Mammary epithelial cell (primary cell): ENCODE measurements around the gene TULP3.

ENCODE experiments used
- EZH2 ChIP-seq: IDR thresholded peaks from 2 replicates; pipeline ENCODE4 v1.6.1; 2012; ENCODE audit warnings: low read length, inconsistent platforms, borderline replicate concordance
- TF ChIP-seq, protein P1 (sequence below), 2 donors: IDR thresholded peaks in 1 of 2; conservative IDR thresholded peaks in 1 of 2; 2 replicates each; pipeline ENCODE4 v1.5.1; 2011 to 2012; ENCODE audit warnings: inconsistent platforms in 2 of 2, low read length in 2 of 2, mild to moderate bottlenecking in 2 of 2, control low read depth in 1 of 2, low read depth in 1 of 2; ENCODE audit not compliant: insufficient read depth in 1 of 2; ENCODE audit errors: extremely low read depth in 1 of 2

DNA sequence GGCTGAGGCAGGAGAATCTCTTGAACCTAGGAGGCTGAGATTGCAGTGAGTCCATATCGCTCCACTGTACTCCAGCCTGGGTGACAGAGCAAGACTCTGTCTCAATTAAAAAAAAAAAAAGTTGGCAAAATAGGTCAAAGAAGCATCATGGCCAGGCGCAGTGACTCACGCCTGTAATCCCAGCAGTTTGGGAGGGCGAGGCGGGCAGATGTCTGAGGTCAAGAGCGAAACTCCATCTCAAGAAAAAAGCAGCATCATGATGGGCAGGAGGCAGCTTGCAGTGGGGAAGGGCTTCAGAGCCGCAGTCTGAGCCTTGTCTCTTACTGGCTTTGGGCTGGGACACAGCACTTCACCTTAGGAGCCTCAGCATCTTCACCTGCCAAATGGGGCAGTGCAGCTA, 89.9 kb downstream of the TULP3 start:
- TF ChIP-seq, protein P1, sequence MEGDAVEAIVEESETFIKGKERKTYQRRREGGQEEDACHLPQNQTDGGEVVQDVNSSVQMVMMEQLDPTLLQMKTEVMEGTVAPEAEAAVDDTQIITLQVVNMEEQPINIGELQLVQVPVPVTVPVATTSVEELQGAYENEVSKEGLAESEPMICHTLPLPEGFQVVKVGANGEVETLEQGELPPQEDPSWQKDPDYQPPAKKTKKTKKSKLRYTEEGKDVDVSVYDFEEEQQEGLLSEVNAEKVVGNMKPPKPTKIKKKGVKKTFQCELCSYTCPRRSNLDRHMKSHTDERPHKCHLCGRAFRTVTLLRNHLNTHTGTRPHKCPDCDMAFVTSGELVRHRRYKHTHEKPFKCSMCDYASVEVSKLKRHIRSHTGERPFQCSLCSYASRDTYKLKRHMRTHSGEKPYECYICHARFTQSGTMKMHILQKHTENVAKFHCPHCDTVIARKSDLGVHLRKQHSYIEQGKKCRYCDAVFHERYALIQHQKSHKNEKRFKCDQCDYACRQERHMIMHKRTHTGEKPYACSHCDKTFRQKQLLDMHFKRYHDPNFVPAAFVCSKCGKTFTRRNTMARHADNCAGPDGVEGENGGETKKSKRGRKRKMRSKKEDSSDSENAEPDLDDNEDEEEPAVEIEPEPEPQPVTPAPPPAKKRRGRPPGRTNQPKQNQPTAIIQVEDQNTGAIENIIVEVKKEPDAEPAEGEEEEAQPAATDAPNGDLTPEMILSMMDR (conservative IDR thresholded peaks at IDR 0.05 in 1 of 2, IDR thresholded peaks at IDR 0.05 in 1 of 2; ENCODE audit: extremely low read depth in 1 of 2, insufficient read depth in 1 of 2, low read depth in 1 of 2, low read length in 2 of 2): no peak
- no peak for TF ChIP-seq EZH2
